Fibroblast of mammary gland (primary cell): ENCODE results near the gene RPL35.

Experiments used
- DNase-seq: peaks from one replicate; pipeline ENCODE4 v3.0.0-alpha.2; 2010; ENCODE audit warnings: low read depth
- H3K4me3 ChIP-seq: 2 replicates; pipeline ENCODE4 v1.5.1; 2011; ENCODE audit warnings: low read depth, mild to moderate bottlenecking, low read length, moderate library complexity; ENCODE audit not compliant: control insufficient read depth
- CTCF ChIP-seq: conservative IDR thresholded peaks from 2 replicates; pipeline ENCODE4 v1.5.1; 2011; ENCODE audit warnings: low read depth, low read length, inconsistent platforms; ENCODE audit not compliant: control insufficient read depth, insufficient read depth

The RPL35 gene

GRCh38 chr9:124885551-124885950 lies 23.8 kb upstream of the RPL35 start:
- TF ChIP-seq CTCF, result no peak
- no peak for DNase-seq
- no peak overlapping the region for H3K4me3 ChIP-seq

- TF ChIP-seq CTCF, result no peak
- DNase-seq, result no peak
- no peak overlapping the region for H3K4me3 ChIP-seq
These were observed 22.6 kb upstream of the RPL35 start for GRCh38 chr9:124884376-124884775.

- no peak overlapping the region for H3K4me3 ChIP-seq
- TF ChIP-seq CTCF, result no peak
- DNase-seq, result no peak
These were observed 20.5 kb upstream of the RPL35 start for GRCh38 chr9:124882231-124882630.

- DNase-seq, result no peak
- no peak for TF ChIP-seq CTCF
- no peak overlapping the region for H3K4me3 ChIP-seq
These were observed 19.5 kb upstream of the RPL35 start for GRCh38 chr9:124881138-124881743.

GRCh38 chr9:124880501-124880900 lies 18.7 kb upstream of the RPL35 start:
- TF ChIP-seq CTCF, result no peak
- H3K4me3 ChIP-seq, result no peak overlapping the region
- DNase-seq, result no peak

GRCh38 chr9:124879226-124879625 lies 17.5 kb upstream of the RPL35 start:
- no peak for TF ChIP-seq CTCF
- H3K4me3 ChIP-seq, result no peak overlapping the region
- DNase-seq, result no peak

- DNase-seq, result no peak
- no peak for TF ChIP-seq CTCF
- no peak overlapping the region for H3K4me3 ChIP-seq
These were observed 16.8 kb upstream of the RPL35 start for GRCh38 chr9:124878518-124878917.
